Peyer's patch (tissue), 4 donors: ENCODE data around the gene NGRN. TPM values are rescaled to one million over a fixed set of nuclear protein-coding genes. Genes with fewer than 3 reads are reported as not detected.

ENCODE experiments used
- DNase-seq, 3 donors: peaks; one replicate each; pipeline ENCODE4 v3.0.0-alpha.2; 2017 to 2019
- H3K27ac ChIP-seq, 4 donors: fragments of 200-600 bp; sonication (generic); one replicate each; pipeline ENCODE4 v1.5.1; 2016 to 2019
- H3K27me3 ChIP-seq, 2 donors: fragments of 200-600 bp; sonication (generic); one replicate each; pipeline ENCODE4 v1.5.1; 2019
- H3K36me3 ChIP-seq, 3 donors: fragments of 200-600 bp; sonication (generic); one replicate each; pipeline ENCODE4 v1.5.1; 2016 to 2019
- H3K4me1 ChIP-seq, 4 donors: fragments of 200-600 bp; sonication (generic); one replicate each; pipeline ENCODE4 v1.5.1; 2016 to 2019
- H3K4me3 ChIP-seq, 4 donors: fragments of 200-600 bp; sonication (generic); 1 replicate in 3 of 4; 2 replicates in 1 of 4; pipeline ENCODE4 v1.5.1; 2016 to 2019; ENCODE audit warnings: mild to moderate bottlenecking in 1 of 4
- H3K9me3 ChIP-seq, 4 donors: fragments of 200-600 bp; sonication (generic); one replicate each; pipeline ENCODE4 v1.5.1; 2016 to 2019; ENCODE audit warnings: mild to moderate bottlenecking in 1 of 4
- CTCF ChIP-seq, 6 experiments: fragments of 450-650 bp in 4 of 6; fragments of 200-600 bp in 2 of 6; sonication (generic) in 1 of 6; IDR thresholded peaks; one replicate each; pipeline ENCODE4 v1.5.1; 2017 to 2019; ENCODE audit warnings: antibody characterized with exemption in 6 of 6, mild to moderate bottlenecking in 3 of 6, moderate library complexity in 1 of 6
- POLR2A ChIP-seq, 2 donors: fragments of 450-650 bp; IDR thresholded peaks; one replicate each; pipeline ENCODE4 v1.5.1; 2017; ENCODE audit warnings: antibody characterized with exemption in 2 of 2, mild to moderate bottlenecking in 2 of 2, moderate library complexity in 2 of 2
- total RNA-seq, 4 donors: library from RNA; depleted of rRNA; stranded (reverse); fragments of >200 nt; gene quantifications; one replicate each; pipeline ENCODE4 v1.1.0, GENCODE V29; 2016

The NGRN gene
- total RNA-seq, 4 donors from 2014 or later, result 33.5 to 48.7 (median 39.2) TPM

- Histone ChIP-seq H3K4me1 (peaks cover 5 to 47% (median 19%) of the 10 kb centered on the region in 4 donors), H3K4me3 (no peak overlapping the region)
These were observed 36.5 kb upstream of the NGRN start for GRCh38 chr15:90228960-90229359.

DNA sequence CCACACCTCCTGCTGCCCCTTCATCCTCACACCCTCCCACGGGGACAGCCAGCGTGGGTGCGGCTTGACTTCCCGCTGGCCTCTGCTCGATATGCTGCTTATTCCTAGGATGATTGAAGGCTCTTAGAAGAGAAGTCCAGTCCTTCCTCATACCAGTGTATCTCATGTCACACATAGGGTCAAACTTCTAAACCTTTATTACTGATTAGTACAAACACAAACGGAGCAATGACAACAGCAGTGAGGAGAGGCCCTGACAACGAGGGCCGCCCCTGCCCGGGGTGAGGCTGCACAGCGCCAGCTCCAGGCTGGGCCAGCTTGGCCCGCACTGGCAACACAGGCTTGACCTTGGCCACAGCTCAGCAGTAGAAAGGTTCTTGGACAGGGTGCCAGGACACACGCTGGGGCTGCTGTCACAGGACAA, 35.4 kb upstream of the NGRN start:
- H3K9me3 ChIP-seq, result no peaks in the 10 kb centered on the region
- DNase-seq, result peak in 2 of 3 donors; percentile 78 to 85
- H3K27me3 ChIP-seq, result no peaks in the 10 kb centered on the region
- H3K27ac ChIP-seq, result peak overlapping the region; percentile 93 to 99 (median 94)
- peak; percentile 56 to 83 for TF ChIP-seq POLR2A (IDR thresholded peaks at IDR 0.05)
- TF ChIP-seq CTCF (IDR thresholded peaks at IDR 0.05), result peak in 1 of 6 experiments; percentile 15
- H3K36me3 ChIP-seq, result peaks cover 0 to 60% (median 0%) of the 10 kb centered on the region in 3 donors
- no peak overlapping the region for H3K4me3 ChIP-seq
- H3K4me1 ChIP-seq, result peaks cover 5 to 54% (median 20%) of the 10 kb centered on the region in 4 donors

More at GRCh38 chr15:90228960-90229359, 36.5 kb upstream of the NGRN start:
- no peaks in the 10 kb centered on the region for H3K9me3 ChIP-seq
- DNase-seq, result no peak
- no peaks in the 10 kb centered on the region for H3K27me3 ChIP-seq
- TF ChIP-seq POLR2A (IDR thresholded peaks at IDR 0.05) (no peak), CTCF (IDR thresholded peaks at IDR 0.05) (no peak)
- H3K27ac ChIP-seq, result peak overlapping the region in 2 of 4 donors; percentile 93 to 95
- H3K36me3 ChIP-seq, result peaks cover 0 to 71% (median 0%) of the 10 kb centered on the region in 3 donors

- no peak for TF ChIP-seq POLR2A (IDR thresholded peaks at IDR 0.05)
- no peak for TF ChIP-seq CTCF (IDR thresholded peaks at IDR 0.05)
- Histone ChIP-seq H3K4me3 (peak overlapping the region in 3 of 4 donors; percentile 24 to 67 (median 25)), H3K4me1 (peaks cover 5 to 54% (median 20%) of the 10 kb centered on the region in 4 donors), H3K27ac (peak overlapping the region; percentile 93 to 99 (median 94)), H3K9me3 (no peaks in the 10 kb centered on the region), H3K36me3 (peaks cover 0 to 55% (median 0%) of the 10 kb centered on the region in 3 donors), H3K27me3 (no peaks in the 10 kb centered on the region)
- no peak for DNase-seq
These were observed 34.9 kb upstream of the NGRN start for GRCh38 chr15:90230610-90231009.

DNA sequence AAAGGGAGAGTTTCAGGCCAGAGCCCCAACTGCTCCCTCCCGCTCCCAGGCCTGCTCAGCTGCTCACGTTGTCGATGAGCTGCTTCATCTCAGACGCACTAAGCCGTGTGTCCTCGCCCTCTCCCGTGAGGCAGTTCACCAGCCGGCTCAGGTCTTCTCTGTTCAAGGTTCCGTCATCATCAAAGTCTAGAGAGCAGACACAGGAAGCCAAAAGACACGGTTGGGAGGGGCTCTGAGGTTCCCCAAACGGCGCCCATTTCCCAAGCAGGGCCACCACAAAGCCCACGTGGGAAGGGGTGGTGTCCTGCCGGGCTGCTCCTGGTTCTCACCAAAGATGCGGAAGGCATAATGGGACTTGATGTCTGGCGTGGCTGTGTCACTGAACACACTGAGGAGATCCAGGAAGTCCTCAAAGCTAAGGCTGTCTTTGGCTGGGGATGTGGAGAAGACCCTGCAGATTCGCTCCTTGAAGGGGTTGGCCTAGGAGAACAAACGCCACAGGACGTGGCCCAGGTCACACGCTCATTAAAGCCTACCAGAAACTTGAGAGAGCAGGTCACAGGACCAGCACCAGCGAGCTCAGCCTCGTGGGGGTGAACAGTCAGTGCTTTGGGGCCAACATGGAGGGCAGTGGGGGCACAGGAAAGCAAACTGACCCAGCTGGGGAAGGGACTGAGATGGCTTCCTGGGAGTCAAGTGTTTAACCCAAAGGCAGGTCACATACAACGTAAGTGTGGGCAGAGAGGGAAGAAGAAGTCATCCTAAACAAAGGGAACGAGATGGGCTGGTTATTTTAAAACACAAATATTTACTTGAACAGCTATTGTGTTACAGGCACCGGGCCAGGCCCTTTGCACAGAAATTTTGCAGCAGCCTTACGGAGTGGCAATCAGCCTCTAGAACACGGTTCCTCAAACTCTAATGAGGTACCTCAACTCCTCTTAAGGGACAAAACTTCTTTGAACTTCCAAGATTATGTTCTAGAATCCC, 34.1 kb upstream of the NGRN start:
- no peaks in the 10 kb centered on the region for H3K27me3 ChIP-seq
- H3K9me3 ChIP-seq, result no peaks in the 10 kb centered on the region
- TF ChIP-seq CTCF (IDR thresholded peaks at IDR 0.05), result no peak
- TF ChIP-seq POLR2A (IDR thresholded peaks at IDR 0.05), result peak in 1 of 2 donors; percentile 17
- H3K36me3 ChIP-seq, result peaks cover 0 to 50% (median 0%) of the 10 kb centered on the region in 3 donors
- peaks cover 5 to 54% (median 20%) of the 10 kb centered on the region in 4 donors for H3K4me1 ChIP-seq
- H3K27ac ChIP-seq, result peak overlapping the region; percentile 93 to 99 (median 94)
- peak overlapping the region in 3 of 4 donors; percentile 67 to 91 (median 76) for H3K4me3 ChIP-seq
- DNase-seq, result peak; percentile 61 to 86 (median 79)

DNA sequence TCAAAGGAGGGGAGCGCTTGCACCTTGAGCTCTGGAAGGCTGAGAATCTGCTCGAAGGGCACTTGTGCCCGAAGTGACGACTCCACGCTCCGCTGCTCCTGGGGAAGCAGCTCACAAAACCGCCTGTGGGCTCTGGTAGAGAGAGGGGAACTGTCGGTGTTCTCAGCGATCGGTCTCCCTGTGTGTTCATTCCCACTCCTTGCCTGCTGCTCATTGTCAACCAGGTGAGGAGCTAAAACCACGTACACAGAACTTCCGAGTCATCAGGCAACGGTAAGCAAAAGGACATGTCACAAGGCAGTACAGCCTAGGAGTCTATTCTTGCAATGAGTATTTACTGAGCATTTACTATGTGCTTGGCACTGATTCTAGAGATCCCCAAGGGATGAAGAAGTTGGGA, 33.3 kb upstream of the NGRN start:
- H3K27ac ChIP-seq, result peak overlapping the region; percentile 93 to 99 (median 94)
- peak in 2 of 3 donors; percentile 63 to 65 for DNase-seq
- H3K27me3 ChIP-seq, result no peaks in the 10 kb centered on the region
- peaks cover 0 to 50% (median 0%) of the 10 kb centered on the region in 3 donors for H3K36me3 ChIP-seq
- TF ChIP-seq POLR2A (IDR thresholded peaks at IDR 0.05), result no peak
- peak overlapping the region; percentile 66 to 91 (median 72) for H3K4me3 ChIP-seq
- peaks cover 5 to 54% (median 20%) of the 10 kb centered on the region in 4 donors for H3K4me1 ChIP-seq
- no peaks in the 10 kb centered on the region for H3K9me3 ChIP-seq
